Endothelial cell (in vitro differentiated cells): Measurements from ENCODE around the gene SERINC5. TPM values are rescaled to one million over a fixed set of nuclear protein-coding genes. Genes with fewer than 3 reads are reported as not detected.
A peak's percentile ranks its signal among the peaks of the same experiment; 100 is the strongest.

ENCODE experiments used
- DNase-seq: peaks from one replicate; pipeline ENCODE4 v3.0.0; 2021; ENCODE audit warnings: low spot score
- H3K27ac Mint-ChIP-seq: one replicate; pipeline ENCODE4 v1.8.0; 2021; ENCODE audit warnings: mixed read lengths, inconsistent platforms; ENCODE audit not compliant: unreplicated experiment
- H3K27me3 Mint-ChIP-seq: one replicate; pipeline ENCODE4 v1.8.0; 2021; ENCODE audit warnings: mild to moderate bottlenecking, moderate library complexity, mixed read lengths, inconsistent platforms; ENCODE audit not compliant: unreplicated experiment
- H3K36me3 Mint-ChIP-seq: one replicate; pipeline ENCODE4 v1.8.0; 2021; ENCODE audit warnings: mild to moderate bottlenecking, low read depth, mixed read lengths, inconsistent platforms; ENCODE audit not compliant: unreplicated experiment
- H3K4me1 Mint-ChIP-seq: one replicate; pipeline ENCODE4 v1.8.0; 2021; ENCODE audit warnings: mild to moderate bottlenecking, mixed read lengths, inconsistent platforms; ENCODE audit not compliant: unreplicated experiment
- H3K4me3 Mint-ChIP-seq: one replicate; pipeline ENCODE4 v1.8.0; 2021; ENCODE audit warnings: mild to moderate bottlenecking, mixed read lengths, inconsistent platforms; ENCODE audit not compliant: unreplicated experiment
- H3K9me3 Mint-ChIP-seq: one replicate; pipeline ENCODE4 v1.8.0; 2021; ENCODE audit warnings: mixed read lengths, inconsistent platforms; ENCODE audit not compliant: unreplicated experiment
- total RNA-seq: library from RNA; stranded (reverse); fragmentation: NEBNext Ultra II Directional; extraction: Animal tissue kit (Norgen Biotek cat#: 25700); gene quantifications from one replicate; pipeline ENCODE4 v1.2.1, GENCODE V29; 2021; ENCODE audit not compliant: unreplicated experiment
- TF ChIP-seq, protein P1 (sequence below): fragments of 200-600 bp; sonication (generic); IDR thresholded peaks from one replicate; pipeline ENCODE4 v1.5.0; 2021; ENCODE audit warnings: antibody characterized with exemption; ENCODE audit not compliant: unreplicated experiment

Gene SERINC5
- total RNA-seq, 1 donor from 2014 or later: 122 TPM

DNA sequence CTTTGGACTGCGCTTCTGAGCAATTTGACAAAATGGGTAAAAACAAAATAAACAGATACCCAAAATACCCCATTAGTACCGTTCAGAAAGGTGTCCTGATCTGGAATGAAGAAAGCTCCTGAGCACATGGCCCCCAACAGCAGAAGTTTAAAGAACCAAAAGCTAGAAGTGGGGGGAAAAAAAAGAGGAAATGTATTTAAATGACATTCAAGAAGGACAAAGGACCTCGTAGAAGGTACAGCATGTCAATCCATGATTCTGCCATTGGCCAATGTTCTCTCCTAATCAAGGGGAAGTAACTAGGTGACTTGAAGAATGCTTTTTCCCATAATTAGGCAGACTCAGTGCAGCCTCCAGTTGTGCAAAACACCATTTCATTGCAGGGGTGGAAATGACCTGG, 78.6 kb downstream of the SERINC5 start:
- Mint-ChIP-seq H3K27me3 (peaks cover 4% of the 10 kb centered on the region), H3K9me3 (no peaks in the 10 kb centered on the region), H3K36me3 (peaks cover 42% of the 10 kb centered on the region), H3K4me3 (no peak overlapping the region), H3K27ac (no peak overlapping the region), H3K4me1 (peaks cover 18% of the 10 kb centered on the region)
- TF ChIP-seq, protein P1, sequence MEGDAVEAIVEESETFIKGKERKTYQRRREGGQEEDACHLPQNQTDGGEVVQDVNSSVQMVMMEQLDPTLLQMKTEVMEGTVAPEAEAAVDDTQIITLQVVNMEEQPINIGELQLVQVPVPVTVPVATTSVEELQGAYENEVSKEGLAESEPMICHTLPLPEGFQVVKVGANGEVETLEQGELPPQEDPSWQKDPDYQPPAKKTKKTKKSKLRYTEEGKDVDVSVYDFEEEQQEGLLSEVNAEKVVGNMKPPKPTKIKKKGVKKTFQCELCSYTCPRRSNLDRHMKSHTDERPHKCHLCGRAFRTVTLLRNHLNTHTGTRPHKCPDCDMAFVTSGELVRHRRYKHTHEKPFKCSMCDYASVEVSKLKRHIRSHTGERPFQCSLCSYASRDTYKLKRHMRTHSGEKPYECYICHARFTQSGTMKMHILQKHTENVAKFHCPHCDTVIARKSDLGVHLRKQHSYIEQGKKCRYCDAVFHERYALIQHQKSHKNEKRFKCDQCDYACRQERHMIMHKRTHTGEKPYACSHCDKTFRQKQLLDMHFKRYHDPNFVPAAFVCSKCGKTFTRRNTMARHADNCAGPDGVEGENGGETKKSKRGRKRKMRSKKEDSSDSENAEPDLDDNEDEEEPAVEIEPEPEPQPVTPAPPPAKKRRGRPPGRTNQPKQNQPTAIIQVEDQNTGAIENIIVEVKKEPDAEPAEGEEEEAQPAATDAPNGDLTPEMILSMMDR: no peak
- DNase-seq: no peak

DNA sequence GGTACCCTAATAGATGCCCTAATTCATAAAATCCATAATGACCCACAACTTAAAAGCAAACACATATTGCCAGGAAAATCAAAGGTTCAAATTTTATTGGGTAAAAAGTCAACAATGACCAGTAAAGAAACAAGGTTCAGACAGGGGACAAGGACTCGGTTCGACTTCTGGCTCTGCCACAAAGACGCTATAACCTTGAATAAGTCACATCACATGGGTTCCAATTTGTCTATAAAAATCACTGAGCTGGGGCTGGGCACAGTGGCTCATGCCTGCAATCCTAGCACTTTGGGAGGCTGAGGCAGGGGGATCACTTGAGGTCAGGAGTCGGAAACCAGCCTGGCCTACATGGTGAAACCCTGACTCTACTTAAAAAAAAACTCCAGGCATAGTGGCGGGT, 80.5 kb downstream of the SERINC5 start:
- peaks cover 5% of the 10 kb centered on the region for H3K27me3 Mint-ChIP-seq
- TF ChIP-seq, protein P1: no peak
- no peak overlapping the region for H3K27ac Mint-ChIP-seq
- H3K9me3 Mint-ChIP-seq: no peaks in the 10 kb centered on the region
- peaks cover 36% of the 10 kb centered on the region for H3K36me3 Mint-ChIP-seq
- H3K4me3 Mint-ChIP-seq: peak overlapping the region; percentile 50
- DNase-seq: no peak
- peaks cover 6% of the 10 kb centered on the region for H3K4me1 Mint-ChIP-seq

DNA sequence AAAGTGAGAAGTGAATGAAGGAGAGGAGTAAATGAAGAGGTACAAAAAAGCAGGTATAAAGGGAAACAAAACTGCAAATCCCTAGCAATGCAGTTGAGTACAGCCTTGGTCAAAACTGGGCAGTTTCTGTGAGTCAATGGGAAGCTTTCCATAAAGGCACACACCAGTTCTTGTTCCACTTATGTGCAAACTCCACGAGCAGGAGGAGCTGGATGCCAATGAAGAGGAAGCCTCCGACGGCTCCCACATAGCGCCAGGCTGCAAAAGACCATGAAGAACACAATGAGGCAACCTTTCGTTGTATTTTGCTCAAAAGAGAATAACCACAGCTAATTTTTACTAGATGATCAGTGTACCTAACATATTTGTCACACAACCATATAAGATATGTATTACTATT, 81.1 kb downstream of the SERINC5 start:
- peaks cover 5% of the 10 kb centered on the region for H3K27me3 Mint-ChIP-seq
- H3K36me3 Mint-ChIP-seq: peaks cover 42% of the 10 kb centered on the region
- H3K4me1 Mint-ChIP-seq: peaks cover 10% of the 10 kb centered on the region
- no peak overlapping the region for H3K27ac Mint-ChIP-seq
- H3K9me3 Mint-ChIP-seq: no peaks in the 10 kb centered on the region
- TF ChIP-seq, protein P1: no peak
- no peak overlapping the region for H3K4me3 Mint-ChIP-seq
- DNase-seq: no peak

DNA sequence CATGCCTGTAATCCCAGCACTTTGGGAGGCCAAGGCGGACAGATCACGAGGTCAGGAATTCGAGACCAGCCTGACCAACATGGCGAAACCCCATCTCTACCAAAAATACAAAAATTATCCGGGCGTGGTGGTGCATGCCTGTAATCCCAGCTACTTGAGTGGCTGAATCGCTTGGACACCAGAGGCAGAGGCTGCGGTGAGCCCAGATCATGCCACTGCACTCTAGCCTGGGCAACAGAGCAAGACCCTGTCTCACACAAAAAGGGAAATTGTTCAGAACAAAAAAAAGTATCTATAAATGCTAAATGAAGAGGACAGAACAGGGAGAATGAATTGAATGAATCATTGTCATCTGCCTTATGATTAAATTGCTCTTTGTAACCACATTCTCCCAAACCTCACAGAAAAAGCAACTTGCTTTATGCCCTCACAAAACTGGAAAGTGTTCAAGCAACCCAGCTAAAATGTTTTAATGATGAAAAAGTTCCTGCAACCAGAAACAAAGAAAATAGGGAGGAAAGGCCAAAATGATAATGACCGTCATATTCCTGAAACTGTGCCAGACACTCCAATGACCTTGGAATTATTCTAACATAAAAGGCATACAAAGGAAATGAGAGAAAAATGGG, 83.7 kb downstream of the SERINC5 start:
- Mint-ChIP-seq H3K27ac (no peak overlapping the region), H3K27me3 (peaks cover 5% of the 10 kb centered on the region), H3K4me1 (peaks cover 27% of the 10 kb centered on the region), H3K9me3 (no peaks in the 10 kb centered on the region), H3K36me3 (peaks cover 42% of the 10 kb centered on the region), H3K4me3 (peak overlapping the region; percentile 44)
- DNase-seq: no peak
- TF ChIP-seq, protein P1: no peak

DNA sequence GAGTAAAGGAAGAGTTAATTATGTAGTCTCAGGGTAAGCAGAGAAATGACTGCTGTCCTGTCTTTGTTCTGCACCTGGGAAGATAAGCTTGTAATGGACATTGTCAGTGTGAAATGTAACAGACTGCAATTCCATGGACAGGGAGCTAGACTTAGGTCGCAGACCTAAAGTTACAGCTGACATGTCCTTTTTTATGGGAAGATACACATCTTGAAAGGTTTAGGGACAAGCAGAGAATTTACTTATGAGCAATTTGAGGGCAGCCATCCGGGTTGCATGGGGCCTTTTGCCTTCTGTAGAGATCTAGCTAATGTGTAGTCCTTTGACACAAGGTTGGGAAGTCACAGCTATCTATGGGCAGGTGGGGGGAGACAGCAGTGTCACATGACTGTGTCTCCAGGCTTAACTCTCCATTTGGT, 85.7 kb downstream of the SERINC5 start:
- no peak for DNase-seq
- Mint-ChIP-seq H3K27me3 (peaks cover 5% of the 10 kb centered on the region), H3K27ac (no peak overlapping the region), H3K9me3 (no peaks in the 10 kb centered on the region), H3K4me1 (peaks cover 27% of the 10 kb centered on the region), H3K36me3 (peaks cover 48% of the 10 kb centered on the region), H3K4me3 (peak overlapping the region; percentile 52)
- TF ChIP-seq, protein P1: no peak
